C4-2B (cell line): ENCODE measurements around the gene CLTB.

Experiments
- ZFX ChIP-seq: fragments of 450-650 bp; IDR thresholded peaks from 2 replicates; pipeline ENCODE4 v1.6.1; 2017
- TF ChIP-seq, protein P1 (sequence below): fragments of 450-650 bp; conservative IDR thresholded peaks from 2 replicates; pipeline ENCODE4 v1.5.1; 2017; ENCODE audit warnings: mild to moderate bottlenecking

DNA sequence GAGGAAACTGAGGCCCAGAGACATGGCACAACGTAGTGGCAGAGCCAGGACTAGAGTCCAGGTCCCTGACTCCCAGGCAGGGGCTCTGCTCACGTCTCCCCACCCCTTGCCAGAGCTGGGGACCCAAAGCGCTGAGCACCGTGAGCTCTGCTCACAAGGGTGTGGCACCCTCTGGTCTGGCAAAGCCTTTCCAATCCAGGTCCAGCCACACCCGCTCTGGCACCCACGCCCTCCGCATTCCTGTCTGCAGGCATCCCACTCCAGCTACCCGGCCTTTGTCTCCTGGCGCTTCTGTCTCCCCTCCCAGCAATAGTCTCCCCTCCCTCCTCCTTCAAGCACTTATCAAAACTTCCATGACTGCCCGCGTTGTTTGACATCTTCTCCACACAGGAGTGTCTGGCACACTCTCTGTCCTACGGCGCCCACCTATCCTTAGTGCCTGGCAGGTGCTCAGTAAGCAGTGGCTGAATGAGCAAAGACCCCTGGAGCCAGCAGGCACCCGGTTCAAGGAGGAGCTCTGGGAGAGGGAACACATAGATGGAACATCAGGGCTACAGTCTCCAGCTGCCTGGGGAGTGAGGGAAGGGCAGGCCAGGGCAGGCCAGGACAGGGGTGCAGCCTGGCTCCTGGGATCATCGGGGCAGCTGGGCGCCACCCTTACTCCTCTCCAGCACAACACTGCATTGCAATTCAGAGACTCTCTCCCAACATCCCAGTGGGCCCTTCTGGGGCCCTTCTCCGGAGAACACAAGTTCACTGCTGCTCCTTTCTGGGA is 15.8 kb downstream of the CLTB start:
- TF ChIP-seq, protein P1, sequence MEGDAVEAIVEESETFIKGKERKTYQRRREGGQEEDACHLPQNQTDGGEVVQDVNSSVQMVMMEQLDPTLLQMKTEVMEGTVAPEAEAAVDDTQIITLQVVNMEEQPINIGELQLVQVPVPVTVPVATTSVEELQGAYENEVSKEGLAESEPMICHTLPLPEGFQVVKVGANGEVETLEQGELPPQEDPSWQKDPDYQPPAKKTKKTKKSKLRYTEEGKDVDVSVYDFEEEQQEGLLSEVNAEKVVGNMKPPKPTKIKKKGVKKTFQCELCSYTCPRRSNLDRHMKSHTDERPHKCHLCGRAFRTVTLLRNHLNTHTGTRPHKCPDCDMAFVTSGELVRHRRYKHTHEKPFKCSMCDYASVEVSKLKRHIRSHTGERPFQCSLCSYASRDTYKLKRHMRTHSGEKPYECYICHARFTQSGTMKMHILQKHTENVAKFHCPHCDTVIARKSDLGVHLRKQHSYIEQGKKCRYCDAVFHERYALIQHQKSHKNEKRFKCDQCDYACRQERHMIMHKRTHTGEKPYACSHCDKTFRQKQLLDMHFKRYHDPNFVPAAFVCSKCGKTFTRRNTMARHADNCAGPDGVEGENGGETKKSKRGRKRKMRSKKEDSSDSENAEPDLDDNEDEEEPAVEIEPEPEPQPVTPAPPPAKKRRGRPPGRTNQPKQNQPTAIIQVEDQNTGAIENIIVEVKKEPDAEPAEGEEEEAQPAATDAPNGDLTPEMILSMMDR = no peak
- no peak for TF ChIP-seq ZFX
